Upper lobe of left lung (tissue), 6 donors: ENCODE data around the gene RIMBP2. TPM values are rescaled to one million over a fixed set of nuclear protein-coding genes. Genes with fewer than 3 reads are reported as not detected.

Experiments
- ATAC-seq, 2 donors: fragments of 200-7000 bp; cut with Tn5 transposase; one replicate each; pipeline ENCODE4 v1.9.1; 2022; ENCODE audit warnings: mild to moderate bottlenecking in 2 of 2, moderate library complexity in 2 of 2; ENCODE audit not compliant: low FRiP score in 2 of 2
- DNase-seq, 2 donors: peaks; one replicate each; pipeline ENCODE4 v3.0.0-alpha.2; 2019 to 2020
- H3K27ac ChIP-seq, 4 donors: fragments of 200-600 bp; sonication (generic); one replicate each; pipeline ENCODE4 v1.5.1; 2016 to 2019
- H3K27me3 ChIP-seq, 4 donors: fragments of 200-600 bp; sonication (generic); one replicate each; pipeline ENCODE4 v1.5.1; 2017 to 2019
- H3K36me3 ChIP-seq, 4 donors: fragments of 200-600 bp; sonication (generic); one replicate each; pipeline ENCODE4 v1.5.1; 2016 to 2019
- H3K4me1 ChIP-seq, 4 donors: fragments of 200-600 bp; sonication (generic); one replicate each; pipeline ENCODE4 v1.5.1; 2018 to 2019
- H3K4me3 ChIP-seq, 4 donors: fragments of 200-600 bp; sonication (generic); one replicate each; pipeline ENCODE4 v1.5.1; 2017 to 2019; ENCODE audit warnings: mild to moderate bottlenecking in 2 of 4, moderate library complexity in 1 of 4
- H3K9me3 ChIP-seq, 4 donors: fragments of 200-600 bp; sonication (generic); one replicate each; pipeline ENCODE4 v1.5.1; 2018 to 2019
- CTCF ChIP-seq, 6 experiments: fragments of 450-650 bp in 4 of 6; fragments of 200-600 bp in 2 of 6; sonication (generic) in 2 of 6; IDR thresholded peaks; one replicate each; pipeline ENCODE4 v1.5.1; 2016 to 2019; ENCODE audit warnings: antibody characterized with exemption in 6 of 6
- EP300 ChIP-seq, 4 donors: sonication (generic); formaldehyde crosslinking; IDR thresholded peaks; one replicate each; pipeline ENCODE4 v1.5.1; 2017; ENCODE audit warnings: antibody characterized with exemption in 4 of 4, control low read depth in 2 of 4
- POLR2A ChIP-seq, 4 donors: fragments of 450-650 bp; IDR thresholded peaks; one replicate each; pipeline ENCODE4 v1.5.1; 2016 to 2017; ENCODE audit warnings: antibody characterized with exemption in 4 of 4, mild to moderate bottlenecking in 2 of 4
- POLR2AphosphoS5 ChIP-seq, 2 donors: sonication (generic); formaldehyde crosslinking; IDR thresholded peaks; one replicate each; pipeline ENCODE4 v1.5.1; 2017; ENCODE audit warnings: antibody characterized with exemption in 2 of 2
- WGBS, 2 donors: methylation state at CpG; one replicate each; pipeline ENCODE4 v1.1.5; 2017 to 2018; 5-methylcytosine and 5-hydroxymethylcytosine counted together
- total RNA-seq, 6 donors: library from RNA; depleted of rRNA in 4 of 6; stranded (reverse); fragments of >200 nt in 4 of 6; gene quantifications; one replicate each; pipeline versions ENCODE4 v1.1.0 to v1.2.1, GENCODE V29; 2016 to 2021
- donor health status: DM: no; HTN: no; CAD: no; lungs with moderate emphysema.
- donor health status: DM: no; HTN: yes; CAD: no; lungs with severe emphysema.

The RIMBP2 gene
- total RNA-seq, 6 donors from 2014 or later = 0.23 to 3.9 (median 0.44) TPM; not detected in 1

- no peak for ATAC-seq
- TF ChIP-seq POLR2A (IDR thresholded peaks at IDR 0.05) (no peak), POLR2AphosphoS5 (IDR thresholded peaks at IDR 0.05) (no peak), EP300 (IDR thresholded peaks at IDR 0.05) (no peak), CTCF (IDR thresholded peaks at IDR 0.05) (no peak)
Observed at GRCh38 chr12:130593056-130593455, 123.0 kb downstream of the RIMBP2 start.

GRCh38 chr12:130592641-130593040 is 123.5 kb downstream of the RIMBP2 start:
- no peaks in the 10 kb centered on the region for H3K4me1 ChIP-seq
- DNase-seq (no peak), ATAC-seq (no peak)
- no peaks in the 10 kb centered on the region for H3K36me3 ChIP-seq
- 89 to 92% methylated on average over 23 of the region's 23 CpGs for WGBS, 2 donors
- H3K27me3 ChIP-seq = no peaks in the 10 kb centered on the region
- TF ChIP-seq POLR2AphosphoS5 (IDR thresholded peaks at IDR 0.05) (no peak), POLR2A (IDR thresholded peaks at IDR 0.05) (no peak), EP300 (IDR thresholded peaks at IDR 0.05) (no peak), CTCF (IDR thresholded peaks at IDR 0.05) (no peak)
- H3K9me3 ChIP-seq = no peaks in the 10 kb centered on the region
- no peak overlapping the region for H3K4me3 ChIP-seq
- H3K27ac ChIP-seq = no peak overlapping the region

More at GRCh38 chr12:130593056-130593455, 123.0 kb downstream of the RIMBP2 start:
- H3K4me3 ChIP-seq = no peak overlapping the region
- H3K36me3 ChIP-seq = no peaks in the 10 kb centered on the region
- 71 to 86% methylated on average over 6 to 11 of the region's 11 CpGs for WGBS, 2 donors
- H3K9me3 ChIP-seq = no peaks in the 10 kb centered on the region
- H3K27me3 ChIP-seq = no peaks in the 10 kb centered on the region
- H3K4me1 ChIP-seq = no peaks in the 10 kb centered on the region
- H3K27ac ChIP-seq = no peak overlapping the region
- DNase-seq = no peak

- Histone ChIP-seq H3K36me3 (no peaks in the 10 kb centered on the region), H3K27me3 (no peaks in the 10 kb centered on the region), H3K27ac (no peak overlapping the region), H3K4me1 (no peaks in the 10 kb centered on the region), H3K4me3 (no peak overlapping the region), H3K9me3 (no peaks in the 10 kb centered on the region)
- ATAC-seq (no peak), DNase-seq (no peak)
- TF ChIP-seq EP300 (IDR thresholded peaks at IDR 0.05) (no peak), POLR2AphosphoS5 (IDR thresholded peaks at IDR 0.05) (no peak), POLR2A (IDR thresholded peaks at IDR 0.05) (no peak), CTCF (IDR thresholded peaks at IDR 0.05) (no peak)
- WGBS, 2 donors = 76% methylated on average over 9 of the region's 9 CpGs; no CpG with 5 or more reads in 1 of the 2 donors
Observed at GRCh38 chr12:130591736-130592135, 124.4 kb downstream of the RIMBP2 start.

- H3K4me1 ChIP-seq = no peaks in the 10 kb centered on the region
- 85 to 88% methylated on average over 12 of the region's 12 CpGs for WGBS, 2 donors
- no peaks in the 10 kb centered on the region for H3K27me3 ChIP-seq
- no peak overlapping the region for H3K27ac ChIP-seq
- H3K36me3 ChIP-seq = no peaks in the 10 kb centered on the region
- H3K9me3 ChIP-seq = no peaks in the 10 kb centered on the region
- peak in 1 of 2 donors; percentile 24 for DNase-seq
- no peak overlapping the region for H3K4me3 ChIP-seq
- no peak for TF ChIP-seq CTCF (IDR thresholded peaks at IDR 0.05)
- no peak for TF ChIP-seq POLR2A (IDR thresholded peaks at IDR 0.05)
- no peak for TF ChIP-seq POLR2AphosphoS5 (IDR thresholded peaks at IDR 0.05)
- no peak for TF ChIP-seq EP300 (IDR thresholded peaks at IDR 0.05)
- no peak for ATAC-seq
Observed at GRCh38 chr12:130590685-130591084, 125.4 kb downstream of the RIMBP2 start.

GRCh38 chr12:130589540-130590317 is 126.4 kb downstream of the RIMBP2 start:
- H3K36me3 ChIP-seq = no peaks in the 10 kb centered on the region
- no peaks in the 10 kb centered on the region for H3K27me3 ChIP-seq
- DNase-seq (peak in 1 of 2 donors; percentile 39), ATAC-seq (no peak)
- 54 to 68% methylated on average over 11 of the region's 11 CpGs for WGBS, 2 donors
- H3K4me1 ChIP-seq = no peaks in the 10 kb centered on the region
- TF ChIP-seq CTCF (IDR thresholded peaks at IDR 0.05) (no peak), POLR2A (IDR thresholded peaks at IDR 0.05) (no peak), EP300 (IDR thresholded peaks at IDR 0.05) (no peak), POLR2AphosphoS5 (IDR thresholded peaks at IDR 0.05) (no peak)
- H3K27ac ChIP-seq = no peak overlapping the region
- no peaks in the 10 kb centered on the region for H3K9me3 ChIP-seq
- no peak overlapping the region for H3K4me3 ChIP-seq
